Mononuclear cell (primary cell): ENCODE results near the gene CD300E. TPM values are rescaled to one million over a fixed set of nuclear protein-coding genes. Genes with fewer than 3 reads are reported as not detected.

Source experiments
- H3K27me3 ChIP-seq: 2 replicates; pipeline ENCODE4 v1.6.0; 2011; ENCODE audit warnings: low read length, control low read depth; ENCODE audit not compliant: insufficient read depth
- H3K4me1 ChIP-seq: 2 replicates; pipeline ENCODE4 v1.5.1; 2011; ENCODE audit warnings: mild to moderate bottlenecking, low read length, control low read depth; ENCODE audit not compliant: insufficient read depth
- H3K4me3 ChIP-seq: 2 replicates; pipeline ENCODE4 v1.5.1; 2011; ENCODE audit warnings: mild to moderate bottlenecking, low read length, moderate library complexity
- H3K9me3 ChIP-seq: 2 replicates; pipeline ENCODE4 v1.5.1; 2011; ENCODE audit warnings: low read depth, mild to moderate bottlenecking, control low read depth, low read length
- total RNA-seq: library from RNA; depleted of rRNA; stranded (reverse); fragments of >200 nt; gene quantifications from one replicate; pipeline ENCODE4 v1.2.3, GENCODE V29; 2012

The CD300E gene, protein sequence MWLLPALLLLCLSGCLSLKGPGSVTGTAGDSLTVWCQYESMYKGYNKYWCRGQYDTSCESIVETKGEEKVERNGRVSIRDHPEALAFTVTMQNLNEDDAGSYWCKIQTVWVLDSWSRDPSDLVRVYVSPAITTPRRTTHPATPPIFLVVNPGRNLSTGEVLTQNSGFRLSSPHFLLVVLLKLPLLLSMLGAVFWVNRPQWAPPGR
- 64.4 TPM for total RNA-seq

DNA sequence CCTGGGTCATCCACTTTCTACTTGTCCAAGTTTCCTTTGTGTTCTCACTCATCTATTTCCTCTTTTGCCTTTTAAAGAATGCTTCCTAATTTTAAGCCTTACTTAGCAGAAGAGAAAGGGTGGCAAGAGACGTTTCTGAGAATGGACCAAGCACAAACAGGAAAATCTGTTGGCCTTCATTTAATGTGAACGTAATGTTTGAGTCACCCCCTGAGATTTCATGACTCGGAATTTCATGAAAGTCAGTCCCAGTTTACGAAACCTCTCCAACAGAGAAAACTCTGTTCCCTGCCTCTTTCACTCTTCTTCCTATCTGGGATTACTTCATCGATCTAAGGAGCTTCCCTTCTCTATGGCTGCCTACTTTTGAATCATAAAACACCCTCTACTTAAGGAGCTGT lies at the start of gene CD300E:
CD300E (minus strand) TSS at position 46 of the 401 bp plus-strand sequence. CDS start 117 bp downstream, outside the sequence.
- Histone ChIP-seq H3K27me3 (peaks cover 8% of the 10 kb centered on the region), H3K4me3 (peak within 1 kb of the TSS; percentile 43), H3K9me3 (no peaks in the 10 kb centered on the region), H3K4me1 (peaks cover 64% of the 10 kb centered on the region)

DNA sequence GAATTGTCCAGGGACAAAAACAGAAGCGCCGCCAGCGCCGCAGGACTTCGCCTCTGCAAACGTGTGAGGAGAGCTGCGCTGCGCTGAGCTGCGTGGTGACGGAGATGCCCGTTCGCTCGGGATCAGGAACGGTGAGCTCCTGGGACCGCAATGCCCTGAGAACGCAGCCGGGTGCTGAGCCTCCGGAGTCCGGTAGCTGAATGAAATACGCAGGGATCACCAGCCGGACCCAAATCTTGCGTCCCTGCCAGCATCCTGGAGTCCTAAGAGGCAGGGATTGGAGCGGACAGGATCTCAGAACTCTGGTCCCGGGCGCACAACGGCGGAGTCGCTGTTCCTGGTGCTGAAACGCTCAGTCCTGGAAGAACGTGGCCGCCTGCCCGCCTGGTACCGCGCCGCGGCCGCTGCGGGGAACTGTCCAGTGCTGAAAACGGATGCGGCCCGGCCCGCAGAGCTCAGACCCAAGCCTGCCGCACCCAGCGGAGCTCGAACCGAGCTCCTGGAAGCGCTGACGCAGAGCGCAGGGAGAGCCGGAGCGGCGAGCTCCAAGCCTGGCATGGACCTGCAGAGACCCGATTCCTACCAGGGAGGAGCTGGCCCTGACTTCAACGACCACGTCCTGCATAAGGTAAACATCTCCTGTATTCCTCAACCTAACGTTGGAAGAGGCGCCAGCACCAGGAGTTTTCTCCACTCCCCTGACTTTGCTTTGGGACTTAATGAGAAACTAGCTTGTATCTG lies 47.7 kb upstream of the CD300E start:
- Histone ChIP-seq H3K9me3 (no peaks in the 10 kb centered on the region), H3K27me3 (peaks cover 52% of the 10 kb centered on the region), H3K4me3 (no peak overlapping the region), H3K4me1 (no peaks in the 10 kb centered on the region)

DNA sequence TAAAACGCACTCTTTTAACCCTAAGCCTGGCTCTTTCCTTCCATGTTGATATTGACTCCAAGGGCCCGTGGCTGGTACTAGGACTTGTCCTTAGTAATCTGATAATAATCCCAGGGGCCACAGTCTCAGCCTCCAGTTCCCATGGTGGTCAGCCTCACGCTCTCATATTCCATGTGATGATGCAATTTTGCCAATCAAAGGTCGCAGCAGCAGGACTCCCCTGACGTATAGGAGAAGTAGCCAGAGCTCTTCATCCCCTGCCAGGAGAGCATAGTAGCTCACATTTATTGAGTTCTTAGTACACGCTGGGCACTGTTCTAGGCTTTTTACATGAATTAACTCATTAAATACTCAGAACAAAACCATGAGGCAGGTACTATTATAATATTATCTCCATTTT lies 46.8 kb upstream of the CD300E start:
- Histone ChIP-seq H3K27me3 (peaks cover 53% of the 10 kb centered on the region), H3K4me3 (no peak overlapping the region)

DNA sequence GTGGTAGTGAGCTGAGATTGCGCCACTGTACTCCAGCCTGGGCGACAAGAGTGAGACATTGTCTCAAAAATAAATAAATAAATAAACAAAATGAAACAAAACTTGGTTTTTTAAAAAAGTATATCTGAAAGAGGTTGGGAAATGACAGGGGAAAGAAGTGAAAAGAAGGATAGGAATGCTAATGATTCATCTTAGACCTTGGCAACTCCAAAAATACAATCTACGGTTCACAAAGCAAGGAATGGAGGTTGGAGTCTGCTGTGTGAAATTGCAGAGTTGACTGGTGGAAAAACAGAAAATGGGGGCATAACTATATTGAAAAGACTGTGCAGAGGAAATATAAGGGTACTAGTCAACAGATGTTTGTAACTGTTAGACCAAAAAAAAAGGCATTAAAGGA lies 40.0 kb upstream of the CD300E start:
- peaks cover 17% of the 10 kb centered on the region for H3K27me3 ChIP-seq

More for the DNA sequence above, 46.8 kb upstream of the CD300E start:
- Histone ChIP-seq H3K9me3 (no peaks in the 10 kb centered on the region), H3K4me1 (no peaks in the 10 kb centered on the region)

DNA sequence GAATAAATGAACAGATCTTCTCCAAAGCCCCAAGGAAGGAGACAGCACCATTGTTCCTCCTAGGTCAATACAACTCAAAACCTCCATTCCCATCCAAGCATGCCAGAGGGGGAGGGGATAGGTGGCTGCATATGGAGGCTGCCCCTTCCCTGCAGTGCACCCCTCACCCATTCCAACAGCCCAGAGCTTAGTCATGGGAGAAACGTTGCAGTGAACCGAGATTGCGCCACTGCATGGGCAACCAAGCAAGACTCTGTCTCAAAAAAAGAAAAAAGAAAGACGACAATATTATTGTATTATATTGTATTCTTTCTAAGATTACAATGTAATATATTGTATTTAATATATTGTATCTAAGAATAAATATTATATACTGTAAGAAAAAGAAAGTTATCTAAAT lies 36.4 kb upstream of the CD300E start:
- no peaks in the 10 kb centered on the region for H3K9me3 ChIP-seq
- H3K4me1 ChIP-seq = peaks cover 12% of the 10 kb centered on the region
- H3K27me3 ChIP-seq = peaks cover 5% of the 10 kb centered on the region
- no peak overlapping the region for H3K4me3 ChIP-seq

More for the DNA sequence above, 40.0 kb upstream of the CD300E start:
- Histone ChIP-seq H3K9me3 (no peaks in the 10 kb centered on the region), H3K4me1 (peaks cover 3% of the 10 kb centered on the region), H3K4me3 (no peak overlapping the region)

DNA sequence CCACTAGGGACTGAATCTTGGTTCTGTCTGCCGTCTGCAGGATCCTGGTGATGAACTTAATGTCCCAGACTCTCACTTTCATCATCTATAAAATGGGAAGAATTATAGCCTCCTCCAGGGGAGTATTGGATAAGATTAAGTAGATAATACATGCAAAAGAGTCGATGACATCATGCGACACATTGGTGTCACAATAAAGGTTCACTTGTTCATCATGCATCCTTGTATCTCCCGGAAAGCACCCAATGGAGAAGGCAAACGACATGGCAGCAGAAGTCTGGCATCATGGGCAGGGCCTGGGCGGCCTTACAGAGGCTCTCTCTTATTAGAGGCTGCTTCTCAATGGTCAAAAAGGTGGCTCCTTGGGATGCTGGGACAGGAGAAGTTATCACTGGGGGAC lies 35.1 kb upstream of the CD300E start:
- H3K9me3 ChIP-seq = no peaks in the 10 kb centered on the region
- H3K4me1 ChIP-seq = peaks cover 14% of the 10 kb centered on the region
- H3K27me3 ChIP-seq = no peaks in the 10 kb centered on the region
- no peak overlapping the region for H3K4me3 ChIP-seq

DNA sequence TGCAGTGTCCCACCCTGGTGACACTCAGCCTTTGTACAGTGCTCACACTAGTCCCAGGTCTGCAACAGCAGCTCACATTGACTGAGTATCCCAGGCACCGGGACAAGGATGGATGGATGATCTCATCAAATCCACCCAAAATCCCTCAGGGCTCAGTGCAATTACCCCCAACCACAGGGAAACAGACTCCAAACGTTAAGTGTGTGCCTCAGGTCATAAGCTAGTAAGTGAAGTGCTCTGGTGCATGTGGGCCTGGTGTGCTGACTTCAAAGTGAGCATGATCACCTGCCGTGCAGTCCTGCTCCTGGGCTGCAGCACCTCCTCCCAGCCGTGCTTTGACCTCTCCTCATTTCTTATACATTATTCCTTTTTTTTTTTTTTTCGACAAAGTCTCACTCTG lies 31.2 kb upstream of the CD300E start:
- Histone ChIP-seq H3K4me1 (peaks cover 23% of the 10 kb centered on the region), H3K9me3 (no peaks in the 10 kb centered on the region), H3K27me3 (peaks cover 2% of the 10 kb centered on the region), H3K4me3 (no peak overlapping the region)

DNA sequence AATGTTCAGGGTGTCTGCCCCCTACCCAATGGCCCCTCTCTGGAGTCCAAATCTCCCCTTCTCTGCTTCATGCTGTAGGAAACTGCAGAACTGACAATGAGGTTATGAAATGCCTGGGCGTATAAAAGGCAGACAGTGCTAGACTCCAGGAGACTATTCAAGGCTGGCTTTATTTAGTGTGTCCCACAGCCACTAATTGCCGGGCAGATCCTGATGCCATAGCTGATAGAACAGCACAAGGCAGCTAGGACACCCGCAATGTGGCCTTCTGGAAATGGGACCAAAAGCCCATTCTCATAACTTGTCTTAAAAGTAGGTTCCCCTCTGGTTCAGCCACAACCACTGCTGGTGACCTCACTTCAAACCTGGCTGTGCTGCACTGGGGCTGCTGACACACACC lies 28.5 kb upstream of the CD300E start:
- H3K4me1 ChIP-seq = peaks cover 14% of the 10 kb centered on the region
- no peak overlapping the region for H3K4me3 ChIP-seq
- no peaks in the 10 kb centered on the region for H3K9me3 ChIP-seq
- peaks cover 2% of the 10 kb centered on the region for H3K27me3 ChIP-seq

DNA sequence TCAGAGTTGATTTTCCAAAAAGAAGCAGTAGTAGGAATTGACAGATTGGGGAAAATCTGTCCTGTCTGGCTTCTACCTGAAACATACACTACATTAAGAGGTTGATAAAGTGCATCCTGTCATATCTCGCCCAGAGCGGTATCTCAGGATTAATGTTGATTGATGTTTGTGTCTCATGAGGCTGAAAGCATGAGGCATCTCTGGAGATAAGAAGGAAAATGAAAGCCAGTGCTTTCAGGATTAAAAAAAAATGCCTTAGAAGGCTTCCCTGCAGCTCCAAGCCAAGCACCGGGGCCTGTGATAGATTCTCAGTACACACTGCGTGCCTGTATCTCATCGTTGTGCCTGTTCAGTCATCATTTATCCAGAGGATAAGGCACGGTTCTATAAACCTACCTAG lies 26.4 kb upstream of the CD300E start:
- H3K4me3 ChIP-seq = no peak overlapping the region
- peaks cover 2% of the 10 kb centered on the region for H3K27me3 ChIP-seq
- H3K4me1 ChIP-seq = peaks cover 23% of the 10 kb centered on the region
- H3K9me3 ChIP-seq = no peaks in the 10 kb centered on the region

DNA sequence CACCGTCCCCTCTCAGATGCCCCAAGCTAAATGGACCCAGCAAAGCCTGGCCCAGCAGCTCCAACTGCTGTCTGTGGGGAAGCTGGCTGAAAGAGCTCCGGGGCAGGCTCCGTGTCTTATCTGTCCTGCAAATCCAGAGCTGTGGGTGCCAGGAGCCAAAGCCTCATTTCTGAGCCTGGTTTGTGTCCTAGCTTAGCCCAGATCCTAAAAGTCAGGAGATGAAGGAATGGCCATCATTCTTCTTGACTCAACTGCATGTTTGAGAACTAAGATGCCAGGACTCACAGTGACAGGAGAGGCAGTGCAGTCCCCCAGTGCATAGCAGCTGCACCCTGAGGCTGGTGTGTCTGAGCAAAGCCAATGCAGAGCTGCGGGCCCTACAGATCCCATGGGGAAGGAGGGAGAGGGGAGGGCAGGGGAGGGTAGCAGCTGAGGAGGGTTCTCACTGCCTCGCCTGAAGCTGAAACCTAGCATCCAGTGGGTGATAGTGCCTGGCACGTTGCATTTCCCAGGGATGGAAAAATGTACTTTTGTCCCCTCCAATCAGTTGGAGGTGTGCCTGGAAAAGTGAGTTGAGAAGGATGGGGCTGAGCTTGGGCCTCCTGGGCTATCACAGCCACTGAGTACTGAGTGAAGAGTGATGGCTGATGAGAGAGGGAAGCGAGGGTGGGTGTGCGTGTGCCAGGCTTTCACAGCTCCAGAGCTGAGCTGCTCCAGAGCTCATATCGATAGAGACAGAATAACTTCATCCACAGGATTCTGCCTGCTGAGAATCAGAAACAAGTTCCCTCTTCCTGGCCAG lies 24.5 kb upstream of the CD300E start:
- Histone ChIP-seq H3K9me3 (no peaks in the 10 kb centered on the region), H3K27me3 (peaks cover 4% of the 10 kb centered on the region), H3K4me1 (peaks cover 32% of the 10 kb centered on the region), H3K4me3 (no peak overlapping the region)

DNA sequence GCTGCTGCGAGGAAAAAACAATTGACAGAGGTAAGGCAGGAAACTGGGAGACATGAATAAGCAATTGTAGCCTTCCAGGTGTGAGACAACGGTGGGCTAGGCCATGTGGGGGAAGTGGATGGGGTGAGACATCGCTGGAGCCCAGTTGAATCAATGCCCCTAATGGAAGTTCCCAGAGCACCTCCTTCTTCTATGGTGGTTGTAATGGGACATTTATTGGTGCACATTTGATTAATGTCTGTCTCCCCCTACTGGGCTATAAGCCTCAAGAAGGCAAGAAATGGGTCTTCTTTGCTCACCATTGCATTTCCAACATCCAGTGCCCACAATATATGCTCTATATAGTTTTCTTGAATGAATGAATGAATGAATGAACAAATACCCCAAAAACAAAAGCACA lies 22.7 kb upstream of the CD300E start:
- no peak overlapping the region for H3K4me3 ChIP-seq
- H3K27me3 ChIP-seq = peaks cover 4% of the 10 kb centered on the region
- H3K9me3 ChIP-seq = no peaks in the 10 kb centered on the region
- H3K4me1 ChIP-seq = peaks cover 45% of the 10 kb centered on the region

DNA sequence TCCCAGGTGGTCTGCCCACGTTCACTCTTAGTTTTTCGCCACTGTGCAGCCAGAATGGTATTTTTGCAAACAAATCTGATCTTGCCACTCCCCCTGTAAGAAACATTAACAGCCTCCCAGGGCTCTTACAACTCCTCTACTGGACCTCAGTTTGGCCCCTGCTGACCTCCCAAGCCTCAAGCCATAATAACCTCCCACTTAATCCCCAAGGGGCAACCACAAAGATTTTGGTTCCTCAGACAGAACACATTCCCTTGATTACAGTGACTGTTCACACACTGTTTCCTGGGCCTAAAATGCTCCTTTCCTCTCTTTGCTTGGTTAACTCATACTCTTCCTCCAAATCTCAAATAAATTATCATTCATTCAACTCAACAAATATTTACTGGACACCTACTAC lies 21.5 kb upstream of the CD300E start:
- H3K9me3 ChIP-seq = no peaks in the 10 kb centered on the region
- H3K4me3 ChIP-seq = no peak overlapping the region
- H3K27me3 ChIP-seq = peaks cover 4% of the 10 kb centered on the region
- H3K4me1 ChIP-seq = peaks cover 57% of the 10 kb centered on the region

DNA sequence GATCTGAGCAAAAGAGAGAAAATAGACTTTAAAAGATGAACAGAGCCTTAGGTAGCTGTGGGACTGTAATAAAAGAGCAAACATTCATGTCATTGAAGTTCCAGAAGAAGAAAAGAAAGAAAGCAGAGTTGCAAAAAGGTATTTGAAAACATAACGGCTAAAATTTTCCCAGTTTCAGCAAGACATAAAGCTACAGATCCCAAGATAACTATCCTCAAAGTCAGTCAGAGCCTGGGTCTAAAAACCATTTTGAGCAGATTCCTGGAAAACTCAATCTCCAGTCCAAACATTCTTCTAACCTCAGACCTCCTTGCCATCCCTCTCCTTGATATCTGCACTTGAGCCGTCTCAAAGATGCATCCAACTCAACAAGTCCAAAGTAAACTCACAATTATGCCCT lies 20.9 kb upstream of the CD300E start:
- Histone ChIP-seq H3K27me3 (peaks cover 4% of the 10 kb centered on the region), H3K4me1 (peaks cover 63% of the 10 kb centered on the region), H3K9me3 (no peaks in the 10 kb centered on the region), H3K4me3 (no peak overlapping the region)

DNA sequence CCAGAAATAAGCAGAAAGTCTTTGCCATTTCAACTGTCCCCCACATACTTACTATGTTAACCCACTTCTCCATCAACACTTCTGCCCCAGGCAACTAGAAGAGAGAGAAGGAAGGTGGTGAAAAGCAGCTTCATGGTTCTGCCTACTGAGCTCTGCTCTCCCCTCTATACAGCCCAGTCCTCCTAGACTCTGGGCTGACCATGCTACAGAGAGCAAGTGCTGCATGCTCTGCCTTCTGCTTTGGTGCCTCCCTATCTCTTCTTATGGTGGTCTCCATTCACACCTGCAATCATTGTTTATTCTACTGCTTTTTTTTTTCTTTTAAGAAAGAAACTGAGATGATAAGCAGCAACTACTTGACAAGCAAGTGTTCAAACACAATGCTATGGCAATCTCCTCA lies 20.3 kb upstream of the CD300E start:
- Histone ChIP-seq H3K4me1 (peaks cover 69% of the 10 kb centered on the region), H3K27me3 (peaks cover 4% of the 10 kb centered on the region), H3K4me3 (no peak overlapping the region), H3K9me3 (no peaks in the 10 kb centered on the region)

DNA sequence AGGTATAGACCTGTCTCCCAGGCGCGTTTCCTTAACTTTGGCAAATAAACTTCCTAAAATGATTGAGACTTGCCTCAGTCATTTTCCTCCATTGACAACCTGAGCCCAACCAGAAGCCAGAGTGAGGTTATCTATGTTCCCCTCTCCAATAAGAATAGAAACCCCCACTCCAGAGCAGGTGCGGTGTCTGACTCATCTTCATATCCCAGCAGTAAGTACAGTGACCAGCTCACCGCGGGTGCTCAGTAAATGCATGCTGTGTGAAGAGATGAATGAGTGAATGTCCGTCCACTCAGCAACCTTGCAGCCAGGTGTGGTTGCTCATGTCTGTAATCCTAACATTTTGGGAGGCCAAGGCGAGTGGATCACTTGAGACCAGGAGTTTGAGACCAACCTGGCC lies 19.5 kb upstream of the CD300E start:
- peaks cover 4% of the 10 kb centered on the region for H3K27me3 ChIP-seq
- H3K4me3 ChIP-seq = no peak overlapping the region
- peaks cover 77% of the 10 kb centered on the region for H3K4me1 ChIP-seq

More for the DNA sequence above, 19.5 kb upstream of the CD300E start:
- no peaks in the 10 kb centered on the region for H3K9me3 ChIP-seq
